SK-N-MC (cell line): ENCODE measurements around the gene TNPO1.
"Not testable (repeated sequence)": the region's sequence is repeated elsewhere in the genome, so short reads cannot be mapped to it uniquely, and the experiment has no call there.

ENCODE experiments used
- EZH2 ChIP-seq: fragments of 200-600 bp; sonication (generic); IDR thresholded peaks from one replicate; pipeline ENCODE4 v1.6.1; 2017; ENCODE audit warnings: antibody characterized with exemption
- POLR2AphosphoS5 ChIP-seq: IDR thresholded peaks from 2 replicates; pipeline ENCODE4 v1.6.1; 2012; ENCODE audit warnings: mild to moderate bottlenecking, low read depth, low read length, borderline replicate concordance

GRCh38 chr5:72808637-72809036, 7.8 kb upstream of the TNPO1 start:
- TF ChIP-seq POLR2AphosphoS5, EZH2: not testable (repeated sequence)
